HG03439 (cell line): ENCODE measurements around the gene ACTG2.
"Not testable (repeated sequence)": the region's sequence is repeated elsewhere in the genome, so short reads cannot be mapped to it uniquely, and the experiment has no call there.

ENCODE experiments used
- ATAC-seq: cut with Tn5 transposase; IDR thresholded peaks from one replicate; pipeline ENCODE4 v1.9.1; 2021; ENCODE audit warnings: mild to moderate bottlenecking, moderate library complexity; ENCODE audit not compliant: unreplicated experiment

ACTG2 gene

DNA sequence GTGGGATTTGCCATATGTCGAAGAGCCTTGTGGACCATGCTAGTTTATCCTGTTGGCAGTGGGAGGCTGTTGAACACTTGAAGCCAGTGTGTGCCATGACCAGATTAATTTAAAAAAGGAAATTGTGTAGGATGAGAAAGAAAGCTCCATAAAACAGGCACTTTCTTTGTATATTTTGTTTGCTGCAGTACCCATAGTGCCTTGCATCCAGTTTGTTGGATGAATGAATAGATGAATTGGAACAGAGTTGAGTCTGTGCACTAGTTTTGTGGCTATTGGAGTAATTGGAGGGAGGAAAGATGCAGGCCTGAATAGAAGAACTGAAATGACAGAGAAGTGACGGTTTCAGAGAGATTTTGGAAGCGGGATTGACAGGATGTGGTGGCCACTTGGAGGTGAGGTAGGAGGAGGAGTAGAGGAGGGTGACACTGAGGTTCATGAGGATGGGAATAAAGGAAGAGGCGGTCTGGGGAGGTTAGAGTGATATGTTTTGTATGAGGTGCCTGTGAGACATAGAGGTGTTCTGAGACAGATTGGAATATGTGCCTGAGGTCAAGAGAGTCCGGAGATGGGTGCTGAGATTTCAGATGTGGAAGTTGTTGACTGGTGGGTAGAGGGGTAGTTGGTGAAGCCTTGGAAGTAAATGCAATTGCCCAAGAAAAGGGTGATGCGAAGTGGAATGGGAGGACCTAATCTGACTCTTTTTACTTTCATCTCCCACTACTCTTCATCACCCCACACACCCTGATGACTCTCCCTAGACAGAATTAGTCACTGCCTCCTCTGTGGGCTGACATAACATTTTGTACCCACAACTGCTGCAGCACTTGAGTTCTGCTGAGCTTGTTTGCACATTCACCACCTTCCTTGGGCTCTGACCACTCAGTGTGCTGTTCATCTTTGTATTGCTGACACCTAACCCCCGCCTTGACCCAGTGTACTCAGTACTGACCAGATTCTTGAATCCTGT, 39.0 kb downstream of the ACTG2 start:
- no peak for ATAC-seq

DNA sequence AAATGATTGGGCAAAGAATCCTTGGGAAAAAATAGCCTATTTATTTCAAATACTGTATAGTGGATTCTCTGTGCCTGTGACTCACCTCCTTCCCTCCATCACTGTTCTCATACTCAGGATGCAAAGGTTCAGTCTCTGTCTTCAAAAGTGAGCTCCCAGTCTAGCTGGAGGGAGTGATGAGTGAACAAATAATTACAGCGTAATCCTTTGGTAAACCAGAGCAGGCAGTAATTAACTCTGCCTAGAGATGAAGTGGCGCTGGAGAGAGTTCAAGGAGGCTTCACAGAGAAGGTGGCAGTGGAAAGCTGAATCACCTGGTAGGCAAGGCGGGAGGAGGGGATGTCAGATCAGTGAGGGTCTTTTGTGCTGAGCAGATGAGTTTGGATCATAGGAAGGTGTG, 40.4 kb downstream of the ACTG2 start:
- no peak for ATAC-seq

DNA sequence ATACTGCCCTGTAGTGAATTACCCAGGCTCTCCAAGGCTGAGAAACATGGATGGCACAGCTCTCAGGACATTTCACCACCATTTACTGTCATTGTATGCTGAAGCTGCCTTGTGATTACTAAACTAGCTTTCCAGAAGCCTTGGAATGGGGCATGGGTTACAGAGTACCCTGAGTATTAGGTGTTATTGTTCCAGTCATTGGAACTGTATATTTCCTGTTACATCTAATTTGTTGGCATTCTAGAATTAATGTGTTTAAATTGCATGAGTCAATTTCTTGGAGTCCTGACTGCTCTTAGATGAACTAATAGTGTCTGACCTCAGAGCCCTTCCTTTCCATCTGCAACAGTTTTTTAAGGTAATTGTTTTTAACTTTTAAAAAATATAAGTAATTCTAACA, 42.8 kb downstream of the ACTG2 start:
- ATAC-seq, result no peak

DNA sequence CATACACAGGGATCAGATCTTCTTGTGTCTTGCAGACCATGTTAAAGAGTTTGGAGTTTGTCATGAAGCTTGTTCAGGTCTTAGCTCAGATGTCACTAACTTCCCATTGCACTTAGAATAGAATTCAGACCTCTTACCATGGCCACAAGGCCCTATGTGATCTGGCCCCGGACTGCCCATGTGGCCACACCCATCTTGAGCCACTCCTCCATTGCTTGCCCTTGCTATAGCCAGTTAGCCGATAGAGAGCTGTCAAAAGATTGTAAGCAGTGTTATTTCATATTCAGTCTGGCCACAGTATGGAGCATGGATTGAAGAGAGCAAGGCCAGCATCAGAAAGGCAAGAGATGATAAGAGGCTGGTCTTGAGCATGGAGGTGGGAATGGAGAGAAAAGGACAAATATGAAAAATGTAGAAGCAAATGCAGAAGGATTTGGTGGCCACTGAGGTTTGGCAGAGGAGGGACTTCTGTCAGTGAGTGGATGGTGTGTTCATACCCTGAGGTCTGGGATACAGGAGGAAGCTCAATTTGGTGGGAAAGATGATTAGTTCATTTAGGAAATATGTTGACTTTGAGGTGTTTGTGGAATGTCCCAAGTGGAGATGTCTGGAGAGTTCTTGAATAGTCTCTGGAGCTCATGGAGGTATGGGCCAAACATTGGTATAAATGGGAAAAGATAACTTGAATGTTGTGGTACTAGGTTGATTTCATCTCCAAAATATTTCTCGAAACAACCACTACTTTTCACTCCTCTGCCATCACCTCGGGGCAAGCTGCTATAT, 44.5 kb downstream of the ACTG2 start:
- ATAC-seq, result no peak

DNA sequence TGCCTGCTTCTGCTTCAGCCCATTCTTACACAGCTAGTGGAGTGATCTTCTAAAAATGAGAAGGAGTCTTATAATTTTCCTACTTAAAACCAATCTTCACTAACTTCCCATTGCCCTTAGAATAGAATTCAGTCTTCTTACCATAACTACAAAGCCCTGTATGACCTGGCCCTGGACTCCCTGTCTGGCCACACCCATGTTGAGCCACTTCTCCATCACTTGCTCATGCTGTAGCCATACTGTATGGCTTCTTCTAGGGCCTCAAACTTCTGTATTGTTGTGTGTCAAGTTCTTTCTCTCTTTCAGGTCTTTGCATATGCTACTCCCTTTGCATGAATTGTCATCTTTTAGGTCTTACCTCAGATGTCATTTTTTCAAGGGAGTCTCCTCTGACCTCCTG, 45.1 kb downstream of the ACTG2 start:
- no peak for ATAC-seq

DNA sequence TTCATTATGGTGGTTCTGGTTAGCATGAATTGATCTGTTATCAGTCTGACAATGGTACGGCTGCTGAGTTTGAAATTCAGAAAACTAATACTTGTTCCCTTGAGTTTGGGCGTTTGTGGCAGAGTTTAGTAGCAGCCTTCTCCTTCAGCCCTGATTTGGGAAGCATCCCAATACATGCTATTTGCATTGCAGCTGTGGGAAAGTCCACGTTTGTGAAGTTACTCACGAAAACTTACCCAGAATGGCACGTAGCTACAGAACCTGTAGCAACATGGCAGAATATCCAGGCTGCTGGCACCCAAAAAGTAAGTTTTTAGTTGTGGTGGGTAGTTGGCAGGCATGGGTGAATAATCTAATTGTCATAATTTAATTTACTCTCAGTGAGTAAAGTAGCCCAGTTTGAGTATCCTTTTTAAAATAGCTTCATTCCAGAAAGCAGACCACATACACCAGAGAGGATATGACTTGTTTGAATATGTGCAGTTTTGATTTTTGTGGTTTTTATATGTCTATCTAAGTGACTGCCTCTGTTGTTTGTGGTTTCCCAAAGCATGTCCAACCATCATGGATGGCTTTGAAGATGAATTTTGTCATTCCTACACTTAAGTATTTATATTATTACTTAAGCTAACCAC, 46.0 kb downstream of the ACTG2 start:
- no peak for ATAC-seq

DNA sequence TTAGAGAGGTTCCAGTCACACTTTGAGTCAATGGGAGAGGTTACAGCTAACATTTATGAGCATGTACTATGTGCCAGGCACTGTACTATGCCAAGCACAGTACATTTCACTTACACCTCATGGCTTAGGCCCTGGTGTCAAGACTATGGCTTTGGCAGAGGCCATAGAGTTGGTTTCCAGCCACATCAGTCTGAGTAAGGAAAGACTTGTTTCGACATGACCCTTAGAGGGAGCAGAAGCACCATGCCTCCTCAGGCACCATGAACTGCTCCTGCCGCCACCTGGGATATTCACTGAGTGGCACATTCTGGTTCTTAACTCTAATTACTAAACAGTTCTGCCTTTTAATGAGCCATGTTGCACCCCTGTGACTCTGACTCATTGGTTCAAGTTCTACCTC, 46.6 kb downstream of the ACTG2 start:
- no peak for ATAC-seq

DNA sequence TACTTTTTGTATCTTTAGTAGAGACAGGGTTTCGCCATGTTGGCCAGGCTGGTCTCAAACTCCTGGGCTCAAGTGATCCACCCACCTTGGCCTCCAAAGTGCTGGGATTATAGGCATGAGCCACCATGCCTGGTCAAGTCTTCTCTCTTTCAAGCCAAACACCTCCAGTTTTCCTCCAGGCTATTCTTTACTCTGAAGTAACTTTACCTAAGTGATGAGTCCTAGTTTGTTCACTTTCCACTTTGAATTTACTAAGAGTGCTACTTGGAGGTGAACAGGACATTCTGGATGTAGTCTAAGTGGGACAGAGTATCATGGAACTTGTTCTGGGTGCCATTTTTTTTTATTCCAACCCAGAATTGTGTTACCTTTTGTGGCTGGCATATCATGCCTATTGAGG, 47.3 kb downstream of the ACTG2 start:
- not testable (repeated sequence) for ATAC-seq

DNA sequence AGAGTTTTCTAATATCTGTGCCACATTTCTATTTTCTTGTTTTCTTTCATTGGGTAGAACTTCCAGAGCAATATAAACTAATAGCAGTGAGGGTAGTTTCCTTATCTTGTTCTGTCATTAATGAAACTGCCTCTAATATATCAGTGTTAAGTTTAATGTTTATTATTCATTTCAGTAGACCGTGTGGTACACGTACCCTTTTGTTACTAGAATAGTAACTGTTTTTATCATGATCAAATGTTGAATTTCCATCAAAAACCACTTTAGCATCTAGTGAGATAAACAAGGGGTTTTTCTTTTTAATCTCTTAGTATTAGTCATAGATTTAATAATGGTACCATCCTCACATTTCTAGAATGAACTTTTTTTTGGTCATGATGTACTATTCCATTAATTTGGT, 49.9 kb downstream of the ACTG2 start:
- ATAC-seq, result no peak

DNA sequence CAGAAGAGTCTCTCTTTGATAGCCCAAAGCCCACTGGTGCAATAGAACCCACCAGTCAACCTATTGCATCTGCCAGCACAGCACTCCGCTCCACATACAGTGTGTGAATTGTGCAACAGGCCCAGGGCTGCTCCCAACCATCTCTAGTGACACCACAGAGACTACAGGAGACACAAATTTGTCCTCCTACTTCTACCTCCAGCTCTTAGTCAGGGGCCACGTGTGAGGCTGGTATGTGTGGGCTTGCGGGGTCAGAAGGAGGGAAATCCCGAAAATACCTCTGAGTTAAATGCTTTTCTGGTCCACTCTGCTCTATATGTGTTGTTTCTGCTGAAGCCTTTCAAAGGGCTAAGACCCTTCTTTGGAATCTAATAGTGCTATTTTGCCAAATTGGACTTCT, 51.9 kb downstream of the ACTG2 start:
- no peak for ATAC-seq

DNA sequence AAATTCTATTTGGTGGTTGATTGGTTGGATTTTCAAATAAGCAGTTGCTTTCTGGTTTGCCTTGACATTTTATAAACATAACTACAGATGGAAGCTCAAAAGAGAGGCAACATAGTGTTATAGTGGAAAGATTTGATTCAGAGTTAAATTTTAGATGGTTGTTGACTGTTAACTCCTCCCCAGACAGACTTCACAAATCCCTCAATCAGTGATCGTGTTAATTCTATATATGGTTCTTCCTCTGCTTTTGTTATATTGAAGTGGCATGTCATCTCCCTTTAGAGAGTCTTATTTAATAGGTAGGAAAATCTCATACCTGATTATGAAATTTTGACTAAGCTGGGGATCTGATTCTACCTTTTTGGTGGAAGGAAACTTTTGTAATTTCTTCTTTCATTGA, 53.4 kb downstream of the ACTG2 start:
- ATAC-seq, result no peak

DNA sequence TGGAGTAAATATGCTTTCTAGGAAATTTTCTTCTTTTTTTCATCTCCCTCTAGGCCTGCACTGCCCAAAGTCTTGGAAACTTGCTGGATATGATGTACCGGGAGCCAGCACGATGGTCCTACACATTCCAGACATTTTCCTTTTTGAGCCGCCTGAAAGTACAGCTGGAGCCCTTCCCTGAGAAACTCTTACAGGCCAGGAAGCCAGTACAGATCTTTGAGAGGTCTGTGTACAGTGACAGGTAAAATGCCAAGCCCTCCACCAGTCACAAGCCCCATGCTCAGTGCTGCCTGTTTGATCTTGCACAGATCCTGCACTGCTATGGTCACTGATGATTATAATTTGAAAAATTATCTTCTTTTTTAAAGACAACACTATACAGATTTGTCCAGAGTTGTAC, 53.9 kb downstream of the ACTG2 start:
- no peak for ATAC-seq

DNA sequence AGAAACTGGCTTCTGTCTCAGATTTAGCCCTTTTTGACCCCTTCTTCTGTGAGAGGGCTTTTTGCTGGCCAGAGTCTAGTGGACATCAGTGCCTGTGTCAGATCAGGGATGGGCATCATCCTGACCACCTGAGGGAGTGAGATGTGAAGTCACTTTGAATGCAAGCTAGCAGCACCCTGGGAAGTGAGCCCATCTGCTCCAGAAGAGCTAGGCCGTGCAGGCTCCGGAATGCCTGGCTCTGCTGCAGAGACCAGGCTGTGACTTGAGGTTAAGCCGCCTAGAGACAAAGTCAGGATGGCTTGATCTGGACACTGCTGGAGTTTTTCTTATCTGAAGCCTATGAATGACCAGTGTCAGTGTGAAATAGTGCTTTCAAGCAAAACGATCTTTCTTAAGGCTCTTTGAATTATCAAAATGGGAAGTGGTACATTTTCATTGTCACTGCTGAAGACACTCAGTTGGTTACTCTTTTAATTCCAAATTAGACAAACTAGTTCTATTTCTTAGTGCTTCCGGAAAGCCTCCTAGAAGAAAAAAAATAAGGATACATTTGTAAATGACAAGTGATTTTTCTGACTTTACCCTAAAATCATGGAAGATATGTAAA, 54.7 kb downstream of the ACTG2 start:
- ATAC-seq, result no peak

DNA sequence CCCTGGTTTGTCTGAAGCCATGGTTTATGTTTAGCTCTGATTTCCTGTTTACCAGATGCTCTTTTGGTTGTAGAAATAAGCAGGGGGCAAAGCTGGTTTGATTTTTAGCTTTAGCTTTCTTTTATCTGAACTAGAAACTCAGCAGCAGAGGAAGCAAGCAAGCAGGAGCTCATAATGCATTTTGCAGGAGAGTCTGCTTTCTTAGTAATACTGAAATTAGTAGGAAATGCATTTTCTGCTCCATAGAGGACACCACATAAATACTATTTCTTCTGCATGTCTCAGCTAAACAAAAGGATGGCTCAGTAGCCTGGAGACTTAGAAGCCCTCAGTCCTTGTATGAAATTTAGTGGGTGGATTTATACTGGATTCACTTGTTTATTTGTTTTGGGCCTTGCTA, 57.0 kb downstream of the ACTG2 start:
- no peak for ATAC-seq

DNA sequence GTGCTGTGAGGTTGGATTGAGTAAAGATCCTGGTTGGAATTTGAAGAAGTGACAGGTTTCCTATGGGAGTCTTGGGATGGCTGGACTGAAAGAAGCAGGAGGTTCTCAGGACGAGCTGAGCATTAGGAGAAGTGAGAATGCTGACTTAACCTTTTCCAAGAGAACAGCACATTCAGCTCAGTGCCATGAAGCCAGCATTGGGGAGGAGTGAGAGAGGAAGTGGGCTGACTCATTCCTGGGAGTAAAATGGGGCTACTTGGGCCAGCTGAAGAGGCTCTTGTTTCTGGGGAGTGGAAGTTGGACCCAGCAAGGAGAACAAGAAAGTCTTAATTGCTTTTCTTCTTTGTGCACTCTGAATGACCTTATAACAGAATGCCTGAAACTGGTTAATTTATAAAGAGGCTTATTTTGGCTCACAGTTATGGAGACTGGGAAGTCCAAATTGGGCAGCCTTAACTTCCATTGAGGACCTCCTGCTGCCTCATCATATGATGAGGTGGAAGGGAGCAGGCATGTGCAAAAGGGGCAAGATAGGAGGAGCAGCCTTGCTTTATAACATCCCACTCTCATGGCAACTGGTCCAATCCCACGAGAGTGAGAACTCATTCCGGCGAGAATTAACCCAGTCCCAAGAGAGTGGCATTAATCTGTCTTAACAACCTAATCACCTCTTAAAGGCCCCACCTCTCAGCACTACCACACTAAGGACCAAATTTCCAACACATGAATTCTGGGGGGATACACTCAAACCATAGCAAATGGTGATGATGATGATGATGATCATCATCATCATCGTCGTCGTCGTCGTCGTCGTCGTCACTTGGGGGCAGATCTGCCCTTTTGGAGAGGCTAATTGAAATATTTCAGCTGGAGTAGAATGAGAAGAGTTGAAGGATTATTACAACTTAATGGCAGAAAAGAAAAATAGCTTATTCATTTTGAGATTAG, 60.0 kb downstream of the ACTG2 start:
- no peak for ATAC-seq

DNA sequence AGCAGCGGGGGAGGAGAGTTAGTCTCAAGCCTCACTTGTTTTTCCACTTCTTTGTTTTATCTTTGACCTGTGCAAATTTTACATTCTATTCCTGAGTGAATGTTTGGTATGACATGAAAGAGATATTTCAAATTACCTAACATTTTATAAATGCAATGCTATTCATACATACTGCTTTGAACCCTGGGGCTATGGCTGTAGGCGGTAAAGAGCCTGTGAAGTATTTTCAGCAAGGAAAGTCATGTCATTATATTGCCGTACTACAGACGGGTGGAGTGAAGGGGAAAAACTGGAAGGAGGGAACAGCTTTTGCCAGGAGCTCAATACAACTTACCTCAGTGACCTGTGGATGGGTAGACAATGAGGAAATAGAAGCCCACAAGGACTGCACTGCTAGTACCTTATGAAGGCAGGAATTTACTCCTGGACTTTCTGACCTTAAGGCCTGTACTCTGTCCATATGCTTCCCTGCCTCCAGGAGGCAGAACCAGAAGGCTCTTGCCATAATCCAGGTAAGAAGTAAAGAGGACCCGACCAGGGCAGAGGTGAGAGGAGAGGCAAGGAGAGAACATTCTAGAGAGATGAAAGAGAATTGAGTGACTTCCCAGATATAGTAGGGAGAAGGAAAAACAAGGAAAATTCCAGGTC, 63.5 kb downstream of the ACTG2 start:
- no peak for ATAC-seq

DNA sequence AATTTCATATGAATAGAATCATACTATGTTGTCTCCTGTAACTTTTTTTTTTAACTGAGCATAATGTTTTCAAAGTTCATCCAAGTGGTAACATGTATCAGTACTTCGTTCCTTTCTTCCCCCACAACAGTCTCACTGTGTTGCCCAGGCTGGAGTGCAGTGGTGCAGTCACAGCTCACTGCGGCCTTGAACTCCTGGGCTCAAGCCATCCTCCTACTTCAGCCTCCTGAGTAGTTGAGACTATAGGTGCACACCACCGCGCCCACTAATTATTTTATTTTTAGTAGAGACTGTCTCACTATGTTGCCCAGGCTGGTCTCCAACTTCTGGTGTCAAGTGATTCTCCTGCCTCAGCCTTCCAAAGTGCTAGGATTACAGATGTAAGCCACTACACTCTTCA, 68.5 kb downstream of the ACTG2 start:
- ATAC-seq, result no peak

DNA sequence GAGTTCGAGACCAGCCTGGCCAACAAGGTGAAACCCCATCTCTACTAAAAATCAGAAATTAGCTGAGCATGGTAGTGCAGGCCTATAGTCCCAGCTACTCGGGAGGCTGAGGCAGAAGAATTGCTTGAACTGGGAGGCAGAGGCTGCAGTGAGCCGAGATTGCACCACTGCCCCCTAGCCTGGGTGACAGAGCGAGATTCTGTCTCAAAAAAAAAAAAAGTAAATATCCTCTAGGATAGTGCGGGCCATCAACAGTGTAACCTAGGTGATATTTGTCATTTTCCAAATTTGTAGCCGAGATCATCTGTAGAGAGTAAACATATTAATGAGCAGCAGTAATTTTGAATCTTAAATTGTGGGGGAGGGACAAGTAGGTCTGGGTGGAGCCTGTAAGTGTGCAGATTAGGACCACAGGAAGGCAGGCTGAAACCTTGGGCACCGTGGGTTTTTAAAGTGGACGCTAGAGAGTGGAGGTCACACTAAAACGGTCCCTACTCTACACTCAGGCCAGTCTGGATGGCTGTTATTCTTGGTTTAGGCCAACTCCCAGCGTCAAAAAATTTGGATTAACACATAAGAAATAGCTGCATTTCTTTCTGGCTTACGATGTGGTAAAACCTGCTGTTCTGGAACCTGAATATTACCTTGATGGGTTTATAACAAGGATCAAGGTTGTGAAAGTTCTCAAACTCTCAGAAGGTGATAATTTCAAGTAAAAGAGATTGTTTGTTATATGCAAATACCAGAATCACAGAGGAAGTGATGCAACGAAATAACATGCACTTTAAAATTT, 69.2 kb downstream of the ACTG2 start:
- no peak for ATAC-seq

DNA sequence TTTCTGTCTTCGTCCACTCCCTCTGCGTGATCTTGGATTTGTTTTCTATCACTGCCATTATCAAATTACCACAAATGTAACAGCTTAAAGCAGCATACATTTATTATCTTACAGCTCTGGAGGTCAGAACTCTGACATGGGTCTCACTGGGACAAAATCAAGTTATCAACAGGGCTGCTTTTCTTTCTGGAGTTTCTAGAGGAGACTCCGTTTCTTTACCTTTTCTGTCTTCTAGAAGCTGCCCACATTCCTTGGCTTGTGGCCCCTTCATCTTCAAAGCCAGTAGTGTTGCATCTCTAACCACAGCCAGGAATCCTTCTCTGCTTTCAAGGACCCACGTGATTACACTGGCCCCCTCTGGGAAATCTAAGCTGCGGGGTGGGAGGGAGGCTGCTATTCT, 70.0 kb downstream of the ACTG2 start:
- ATAC-seq, result no peak
